Bronchial epithelial cell (primary cell): ENCODE results near the gene EFEMP2. TPM values are rescaled to one million over a fixed set of nuclear protein-coding genes. Genes with fewer than 3 reads are reported as not detected.

Source experiments
- DNase-seq: peaks from one replicate; pipeline ENCODE4 v3.0.0-alpha.2; 2010; ENCODE audit warnings: low read depth
- FAIRE-seq: peaks from 2 replicates; lab custom pipeline; 2011; peaks lifted over from hg19 to GRCh38; lab: Jason Lieb, UNC
- H3K27me3 ChIP-seq: 2 replicates; pipeline ENCODE4 v1.5.1; 2011; ENCODE audit warnings: low read length; ENCODE audit not compliant: control insufficient read depth, insufficient read depth
- H3K36me3 ChIP-seq: 2 replicates; pipeline ENCODE4 v1.5.1; 2011; ENCODE audit warnings: low read length; ENCODE audit not compliant: control insufficient read depth, insufficient read depth
- H3K4me3 ChIP-seq: 2 replicates; pipeline ENCODE4 v1.5.1; 2011; ENCODE audit warnings: mild to moderate bottlenecking, low read depth, low read length, control low read depth
- CTCF ChIP-seq: IDR thresholded peaks from 2 replicates; pipeline ENCODE4 v1.5.1; 2011; ENCODE audit warnings: mild to moderate bottlenecking, moderate library complexity, low read length, control low read depth, inconsistent platforms; ENCODE audit not compliant: insufficient read depth, severe bottlenecking
- total RNA-seq: library from RNA; depleted of rRNA; stranded (reverse); fragments of >200 nt; gene quantifications from 2 replicates; pipeline ENCODE4 v1.2.1, GENCODE V29; 2014

Gene EFEMP2
- total RNA-seq, 1 donor from 2014 or later, result 2.9 TPM

GRCh38 chr11:65906602-65907001, 34.0 kb upstream of the EFEMP2 start:
- Histone ChIP-seq H3K36me3 (no peaks in the 10 kb centered on the region), H3K27me3 (no peaks in the 10 kb centered on the region), H3K4me3 (no peak overlapping the region)
- no peak for FAIRE-seq
- no peak for TF ChIP-seq CTCF
- peak; percentile 66 for DNase-seq

GRCh38 chr11:65903715-65904114, 31.1 kb upstream of the EFEMP2 start:
- no peak for TF ChIP-seq CTCF
- H3K4me3 ChIP-seq, result no peak overlapping the region
- no peaks in the 10 kb centered on the region for H3K36me3 ChIP-seq
- no peaks in the 10 kb centered on the region for H3K27me3 ChIP-seq
- FAIRE-seq, result no peak
- no peak for DNase-seq

- TF ChIP-seq CTCF, result no peak
- no peak for FAIRE-seq
- H3K36me3 ChIP-seq, result no peaks in the 10 kb centered on the region
- DNase-seq, result peak; percentile 71
- no peak overlapping the region for H3K4me3 ChIP-seq
- H3K27me3 ChIP-seq, result no peaks in the 10 kb centered on the region
Measured at GRCh38 chr11:65903068-65903481, 30.5 kb upstream of the EFEMP2 start.

- no peak for TF ChIP-seq CTCF
- DNase-seq (no peak), FAIRE-seq (no peak)
- Histone ChIP-seq H3K4me3 (no peak overlapping the region), H3K27me3 (no peaks in the 10 kb centered on the region), H3K36me3 (peaks cover 10% of the 10 kb centered on the region)
Measured at GRCh38 chr11:65900899-65901180, 28.2 kb upstream of the EFEMP2 start.

- Histone ChIP-seq H3K27me3 (no peaks in the 10 kb centered on the region), H3K36me3 (peaks cover 14% of the 10 kb centered on the region), H3K4me3 (peak within 1 kb of the TSS; percentile 100)
- FAIRE-seq (no peak), DNase-seq (peak; percentile 93)
- TF ChIP-seq CTCF, result no peak
Measured at GRCh38 chr11:65900125-65900898, 27.7 kb upstream of the EFEMP2 start, which contains the start of gene FOSL1. Gene FOSL1, minus strand, starts transcription at chr11:65900388. Its CDS starts 49 bp downstream, at chr11:65900339.
